ENCODE results near the gene ZDHHC7.

DNA sequence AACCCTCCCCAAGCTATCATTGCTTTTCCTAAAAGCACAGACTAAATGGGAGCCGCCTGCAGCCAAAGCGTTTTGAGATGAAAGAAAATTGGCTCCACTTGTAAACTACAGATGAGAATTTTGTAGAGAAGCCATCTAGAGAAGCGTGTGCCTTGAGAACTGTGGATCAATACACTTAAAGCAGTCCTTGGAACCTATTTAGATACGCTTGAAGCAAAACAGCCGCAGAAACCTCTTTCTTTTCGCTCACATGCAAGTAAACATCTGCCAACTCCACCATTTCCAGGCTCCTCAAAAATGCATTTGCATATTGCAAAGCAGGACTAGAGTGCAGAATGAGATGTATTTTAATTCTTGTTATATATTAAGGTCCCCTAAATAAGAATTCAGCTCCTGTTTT lies 29.4 kb upstream of the ZDHHC7 start:
- TF ChIP-seq, protein P1, sequence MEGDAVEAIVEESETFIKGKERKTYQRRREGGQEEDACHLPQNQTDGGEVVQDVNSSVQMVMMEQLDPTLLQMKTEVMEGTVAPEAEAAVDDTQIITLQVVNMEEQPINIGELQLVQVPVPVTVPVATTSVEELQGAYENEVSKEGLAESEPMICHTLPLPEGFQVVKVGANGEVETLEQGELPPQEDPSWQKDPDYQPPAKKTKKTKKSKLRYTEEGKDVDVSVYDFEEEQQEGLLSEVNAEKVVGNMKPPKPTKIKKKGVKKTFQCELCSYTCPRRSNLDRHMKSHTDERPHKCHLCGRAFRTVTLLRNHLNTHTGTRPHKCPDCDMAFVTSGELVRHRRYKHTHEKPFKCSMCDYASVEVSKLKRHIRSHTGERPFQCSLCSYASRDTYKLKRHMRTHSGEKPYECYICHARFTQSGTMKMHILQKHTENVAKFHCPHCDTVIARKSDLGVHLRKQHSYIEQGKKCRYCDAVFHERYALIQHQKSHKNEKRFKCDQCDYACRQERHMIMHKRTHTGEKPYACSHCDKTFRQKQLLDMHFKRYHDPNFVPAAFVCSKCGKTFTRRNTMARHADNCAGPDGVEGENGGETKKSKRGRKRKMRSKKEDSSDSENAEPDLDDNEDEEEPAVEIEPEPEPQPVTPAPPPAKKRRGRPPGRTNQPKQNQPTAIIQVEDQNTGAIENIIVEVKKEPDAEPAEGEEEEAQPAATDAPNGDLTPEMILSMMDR (IDR thresholded peaks at IDR 0.05), result no peak
- TF ChIP-seq POLR2A (IDR thresholded peaks at IDR 0.05), result no peak
- TF ChIP-seq EP300 (IDR thresholded peaks at IDR 0.05), result no peak

Data from suprapubic skin (tissue), 3 donors.